Measurements from ENCODE around the gene ALDH8A1. TPM values are rescaled to one million over a fixed set of nuclear protein-coding genes. Genes with fewer than 3 reads are reported as not detected.

Gene ALDH8A1, protein sequence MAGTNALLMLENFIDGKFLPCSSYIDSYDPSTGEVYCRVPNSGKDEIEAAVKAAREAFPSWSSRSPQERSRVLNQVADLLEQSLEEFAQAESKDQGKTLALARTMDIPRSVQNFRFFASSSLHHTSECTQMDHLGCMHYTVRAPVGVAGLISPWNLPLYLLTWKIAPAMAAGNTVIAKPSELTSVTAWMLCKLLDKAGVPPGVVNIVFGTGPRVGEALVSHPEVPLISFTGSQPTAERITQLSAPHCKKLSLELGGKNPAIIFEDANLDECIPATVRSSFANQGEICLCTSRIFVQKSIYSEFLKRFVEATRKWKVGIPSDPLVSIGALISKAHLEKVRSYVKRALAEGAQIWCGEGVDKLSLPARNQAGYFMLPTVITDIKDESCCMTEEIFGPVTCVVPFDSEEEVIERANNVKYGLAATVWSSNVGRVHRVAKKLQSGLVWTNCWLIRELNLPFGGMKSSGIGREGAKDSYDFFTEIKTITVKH
- polyA plus RNA-seq (ENCODE audit: insufficient read length in 3 of 3), result 10 to 100 TPM; 22.8 to 36.3 (median 31.5) TPM

DNA sequence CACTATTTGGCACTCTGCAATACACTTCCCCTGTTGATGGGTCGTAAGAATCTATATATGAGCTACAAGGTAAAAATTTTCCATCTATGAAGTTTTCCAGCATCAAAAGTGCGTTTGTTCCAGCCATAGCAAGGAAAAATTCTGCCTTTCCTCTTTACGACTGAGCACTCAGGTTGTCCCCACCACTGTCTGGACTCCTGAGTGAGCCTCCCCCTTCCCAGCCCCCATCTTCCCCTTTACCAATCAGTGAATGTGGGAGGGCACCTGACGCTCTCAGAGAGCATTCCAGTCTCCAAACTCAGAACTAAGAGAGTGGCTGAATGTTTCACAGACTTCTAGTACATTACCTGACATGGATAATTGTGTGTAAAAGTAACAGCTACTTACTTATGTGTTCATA is at the start of gene ALDH8A1:
Gene ALDH8A1, minus strand, starts transcription at position 175 of the 400 bp plus-strand sequence. Its CDS starts 48 bp downstream, at position 127.
- DNase-seq (ENCODE audit: low read depth in 3 of 3, low spot score in 2 of 3), result no peak

DNA sequence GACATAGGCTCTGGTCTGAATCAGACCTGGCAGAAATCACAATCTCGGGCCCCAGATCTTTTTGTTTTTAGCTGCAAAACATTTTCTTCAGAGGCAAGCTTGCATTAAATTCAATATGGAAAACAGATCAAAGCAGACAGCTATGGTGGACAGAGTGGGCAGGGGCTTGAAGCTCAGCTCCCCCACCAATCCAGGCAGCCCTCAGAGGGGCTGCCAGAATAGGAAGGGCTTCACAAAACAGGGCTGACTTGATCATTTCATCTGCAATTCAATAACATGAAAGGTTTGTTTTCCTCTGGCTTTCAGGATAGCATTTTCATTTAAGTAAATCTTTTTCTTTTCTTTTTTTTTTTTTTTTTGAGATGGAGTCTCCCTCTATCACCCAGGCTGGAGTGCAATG is 49.2 kb upstream of the ALDH8A1 start:
- DNase-seq (ENCODE audit: low read depth in 3 of 3, low spot score in 2 of 3), result no peak

DNA sequence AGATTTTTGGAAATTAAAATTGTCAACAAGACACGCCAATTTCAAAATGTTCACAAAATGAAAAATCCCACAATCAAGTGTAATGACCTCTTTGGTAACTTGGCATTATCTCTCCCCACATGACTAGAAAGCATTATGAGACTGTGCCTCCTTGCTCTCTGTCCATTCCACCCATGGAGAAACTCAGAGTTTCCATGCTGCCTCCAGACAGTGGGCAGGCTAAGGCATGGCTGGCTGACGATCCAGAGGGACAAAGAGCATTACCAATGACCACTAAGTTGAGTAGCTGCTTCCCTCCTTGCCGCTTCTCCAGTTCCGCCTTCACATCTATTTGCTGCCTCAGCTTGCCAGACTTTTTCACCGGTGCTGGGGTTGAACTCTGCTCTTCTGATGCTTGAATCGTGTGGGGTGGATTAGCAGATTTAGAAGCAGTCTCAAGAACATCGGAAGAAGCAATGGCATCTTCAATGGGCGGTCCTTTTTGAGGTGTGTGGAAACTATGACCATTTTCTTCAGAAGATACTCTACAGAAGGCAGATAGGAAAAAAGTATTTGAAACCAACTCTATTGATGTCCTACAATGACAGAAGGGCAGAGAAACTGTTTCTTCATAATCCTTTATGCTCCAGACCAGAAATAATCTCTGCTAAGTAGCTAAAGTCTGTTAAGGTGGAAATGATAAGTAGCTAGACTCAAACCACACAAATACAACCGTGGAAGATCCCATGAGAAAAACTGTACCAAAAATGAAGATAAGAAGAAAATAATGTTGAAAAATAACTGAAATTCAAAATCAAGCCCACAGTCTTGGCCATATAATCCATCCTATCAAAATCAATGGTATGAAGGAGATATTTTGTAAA is 47.5 kb upstream of the ALDH8A1 start:
- no peak for DNase-seq (ENCODE audit: low read depth in 3 of 3, low spot score in 2 of 3)

DNA sequence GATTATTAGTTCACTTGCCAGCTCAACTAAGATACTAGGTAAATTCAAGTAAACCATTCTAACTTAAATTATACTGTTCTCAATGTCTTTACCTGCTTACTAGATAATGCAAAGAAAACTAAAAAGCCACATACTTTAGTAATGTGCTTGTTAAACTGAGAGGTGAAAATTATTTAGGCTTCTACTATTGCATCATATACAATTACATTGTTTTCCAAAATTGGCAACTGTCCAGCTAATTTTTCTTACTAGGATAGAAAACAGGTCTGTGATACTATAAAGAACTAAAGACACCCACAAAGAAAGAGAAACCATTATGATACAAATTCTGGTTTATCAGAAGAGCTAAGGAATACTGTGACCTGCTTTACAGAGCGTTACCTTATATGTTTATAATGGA is 45.6 kb upstream of the ALDH8A1 start:
- DNase-seq (ENCODE audit: low read depth in 3 of 3, low spot score in 2 of 3), result no peak

DNA sequence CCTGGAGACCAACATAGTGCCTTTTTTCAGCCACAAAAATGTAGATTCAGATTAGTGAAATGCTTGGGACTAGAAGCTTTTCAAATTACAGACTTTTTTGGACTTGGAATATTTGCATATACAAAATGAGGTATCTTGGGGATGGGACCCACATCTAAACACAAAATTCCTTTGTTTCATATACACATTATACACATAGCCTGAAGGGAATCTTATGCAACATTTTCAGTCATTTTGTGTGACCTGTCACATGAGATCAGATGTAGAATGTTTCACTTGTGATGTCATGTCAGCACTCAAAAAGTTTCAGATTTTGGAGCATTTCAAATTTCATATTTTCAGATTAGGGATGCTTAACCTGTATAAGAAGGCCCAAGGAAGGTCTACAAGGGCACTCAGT is 44.5 kb upstream of the ALDH8A1 start:
- DNase-seq (ENCODE audit: low read depth in 3 of 3, low spot score in 2 of 3), result no peak

DNA sequence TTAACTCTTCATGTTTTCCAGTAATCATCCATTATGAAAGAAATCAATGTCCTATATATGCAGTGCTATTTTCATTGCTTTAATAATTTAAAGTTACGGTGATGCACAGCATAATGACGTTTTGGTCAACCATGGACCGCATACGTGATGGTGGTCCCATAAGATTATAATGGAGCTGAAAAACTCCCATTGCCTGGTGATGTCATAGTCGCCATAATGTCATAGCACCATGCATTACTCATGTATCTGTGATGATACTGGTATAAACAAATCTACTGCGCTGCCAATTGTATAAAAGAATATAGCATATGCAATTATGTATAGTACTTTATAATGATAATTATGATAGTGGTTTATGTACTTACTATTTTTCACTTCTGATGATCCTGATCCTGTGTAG is 42.3 kb upstream of the ALDH8A1 start:
- DNase-seq (ENCODE audit: low read depth in 3 of 3, low spot score in 2 of 3), result no peak

DNA sequence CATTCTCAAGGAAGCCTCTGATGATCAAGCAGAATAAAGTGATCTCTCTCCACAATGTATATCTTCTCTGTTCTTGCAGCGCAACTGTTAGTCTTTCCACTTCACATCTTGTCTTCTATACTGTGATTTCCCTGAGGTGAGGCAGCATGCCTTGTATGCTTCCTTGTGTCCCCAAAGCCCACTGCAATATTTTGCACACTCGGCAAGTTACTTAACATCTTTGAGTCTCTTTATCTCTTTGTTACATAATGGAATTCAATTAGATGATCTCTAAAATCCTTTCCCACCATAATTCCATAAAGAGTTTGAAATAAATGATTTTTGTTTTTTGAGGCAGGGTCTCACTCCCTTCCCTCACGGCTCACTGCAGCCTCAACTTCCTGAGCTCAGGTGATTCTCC is 40.4 kb upstream of the ALDH8A1 start:
- DNase-seq (ENCODE audit: low read depth in 3 of 3, low spot score in 2 of 3), result no peak

DNA sequence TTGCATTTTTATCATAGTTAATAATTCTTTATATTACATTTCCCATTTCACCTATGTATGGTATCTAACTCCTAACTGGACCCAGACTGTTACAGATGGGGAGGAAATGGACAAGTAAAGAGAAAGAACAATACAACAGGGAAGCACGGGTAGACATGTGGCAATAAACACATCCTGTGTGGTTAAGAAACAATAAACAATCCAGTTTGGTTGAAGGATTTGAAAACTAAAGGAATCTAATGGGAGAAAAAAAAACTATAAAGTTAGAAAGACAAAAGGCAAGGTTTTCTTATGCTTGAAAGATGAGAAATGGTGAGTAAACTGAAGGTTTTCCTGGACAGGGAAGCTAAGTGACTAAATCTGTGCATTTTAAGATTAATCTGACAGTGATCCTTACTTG is 34.9 kb upstream of the ALDH8A1 start:
- DNase-seq (ENCODE audit: low read depth in 3 of 3, low spot score in 2 of 3), result no peak

DNA sequence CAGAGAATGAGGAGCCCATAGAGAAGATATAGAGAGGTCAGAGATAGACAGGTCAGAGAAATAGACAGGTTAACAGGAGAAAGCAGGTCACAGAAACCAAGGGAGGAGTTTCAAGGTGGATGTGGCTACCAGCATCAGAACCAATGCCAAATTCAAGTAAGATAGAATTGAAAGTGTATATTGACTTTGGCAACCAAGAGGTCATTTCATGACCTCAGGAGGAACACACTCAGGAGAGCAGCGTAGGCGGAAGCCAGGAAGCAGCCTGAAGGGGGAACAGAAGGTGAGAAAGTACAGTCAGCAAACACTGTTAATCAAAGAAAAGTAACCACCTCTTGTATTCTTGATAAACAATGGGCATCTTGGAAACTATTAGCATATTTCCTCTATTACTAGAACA is 33.9 kb upstream of the ALDH8A1 start:
- no peak for DNase-seq (ENCODE audit: low read depth in 3 of 3, low spot score in 2 of 3)

DNA sequence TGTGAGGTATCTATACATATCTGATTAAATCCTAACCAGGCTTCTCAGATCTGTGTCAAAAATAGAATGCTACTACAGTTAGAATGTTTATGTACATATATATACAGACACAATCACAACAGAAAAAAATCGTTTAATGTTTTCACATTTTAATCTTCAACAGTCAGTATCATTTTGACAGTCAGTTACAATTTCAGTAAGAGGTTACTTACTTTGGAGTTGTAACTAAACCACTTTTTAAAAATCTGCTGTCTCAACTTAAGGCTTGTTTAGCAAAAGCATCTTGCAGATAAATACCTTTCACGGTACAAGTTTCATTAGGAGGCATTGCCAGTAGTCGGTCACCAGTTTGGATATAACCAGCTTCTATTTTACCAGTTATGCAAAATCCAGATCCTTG is 32.3 kb upstream of the ALDH8A1 start:
- DNase-seq (ENCODE audit: low read depth in 3 of 3, low spot score in 2 of 3), result no peak

DNA sequence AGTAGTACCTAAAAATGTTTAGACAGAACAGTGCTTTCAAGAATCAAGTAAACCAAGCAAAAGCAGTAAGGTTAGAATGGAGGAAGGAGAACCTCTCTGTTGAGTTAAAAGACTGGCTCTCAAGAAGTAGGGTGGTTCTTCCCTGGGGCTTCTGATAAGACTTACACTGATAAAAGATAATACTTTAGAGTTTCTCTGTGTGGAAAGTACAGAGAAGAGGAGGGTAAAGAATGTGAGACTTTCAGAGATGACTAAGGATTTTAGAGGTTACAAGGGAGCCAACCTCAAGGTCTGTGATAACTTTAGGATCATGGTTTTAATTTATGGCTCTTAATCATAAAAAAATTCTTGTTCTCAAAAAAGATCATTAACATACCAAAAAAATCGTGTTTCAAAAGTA is 30.9 kb upstream of the ALDH8A1 start:
- DNase-seq (ENCODE audit: low read depth in 3 of 3, low spot score in 2 of 3), result no peak

DNA sequence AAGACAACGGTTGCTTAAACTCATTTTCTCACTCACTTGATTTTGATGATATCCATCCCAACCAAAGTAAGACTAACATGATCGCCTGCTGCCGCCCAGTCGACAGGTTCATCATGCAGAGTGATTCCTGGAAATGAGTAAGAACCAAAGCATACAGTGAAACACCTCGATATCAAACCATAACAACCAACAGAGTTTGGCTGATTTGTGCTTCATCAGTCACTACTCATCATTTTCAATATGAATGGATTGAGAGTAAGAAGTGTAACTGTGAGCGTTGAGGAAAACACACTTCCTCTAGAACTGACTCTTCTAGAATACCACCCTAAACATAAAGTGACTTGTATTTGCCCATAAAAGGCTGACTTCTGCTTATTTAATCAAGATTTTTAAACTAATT is 29.2 kb upstream of the ALDH8A1 start:
- no peak for DNase-seq (ENCODE audit: low read depth in 3 of 3, low spot score in 2 of 3)

DNA sequence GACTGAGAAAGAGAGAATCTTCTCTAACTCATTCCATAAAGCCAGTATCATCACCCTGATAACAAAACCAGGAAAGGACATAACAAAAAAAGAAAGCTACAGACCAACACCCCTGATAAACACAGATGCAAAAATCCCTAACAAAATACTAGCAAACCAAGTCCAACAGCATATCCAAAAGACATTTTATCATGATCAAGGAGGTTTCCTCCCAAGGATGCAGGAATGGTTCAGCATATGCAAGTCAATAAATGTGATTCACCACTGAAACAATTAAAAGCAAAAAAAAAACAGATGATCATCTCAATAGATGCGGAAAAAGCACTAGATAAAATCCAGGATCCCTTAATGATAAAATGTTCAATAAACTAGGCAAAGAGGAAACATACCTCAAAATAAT is 24.5 kb upstream of the ALDH8A1 start:
- no peak for DNase-seq (ENCODE audit: low read depth in 3 of 3, low spot score in 2 of 3)

DNA sequence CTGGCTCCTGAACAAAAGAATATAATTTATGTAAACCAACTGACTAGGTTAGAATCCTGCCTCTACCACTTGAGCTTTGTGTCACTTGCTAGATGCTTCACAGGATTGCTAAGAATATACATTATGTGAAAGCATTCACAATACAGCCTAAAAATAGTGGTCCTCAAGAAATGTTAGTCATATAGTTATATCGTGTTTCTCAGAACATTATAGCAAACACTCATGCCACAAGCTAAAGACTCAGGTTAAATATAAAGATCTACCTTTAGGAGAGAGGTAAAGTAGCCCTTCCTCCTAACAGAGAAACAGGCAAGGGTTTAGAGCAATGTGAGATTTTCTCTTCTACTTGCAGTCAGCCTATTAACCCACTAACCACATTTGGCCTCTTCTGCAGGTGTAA is 17.8 kb upstream of the ALDH8A1 start:
- DNase-seq (ENCODE audit: low read depth in 3 of 3, low spot score in 2 of 3), result no peak

DNA sequence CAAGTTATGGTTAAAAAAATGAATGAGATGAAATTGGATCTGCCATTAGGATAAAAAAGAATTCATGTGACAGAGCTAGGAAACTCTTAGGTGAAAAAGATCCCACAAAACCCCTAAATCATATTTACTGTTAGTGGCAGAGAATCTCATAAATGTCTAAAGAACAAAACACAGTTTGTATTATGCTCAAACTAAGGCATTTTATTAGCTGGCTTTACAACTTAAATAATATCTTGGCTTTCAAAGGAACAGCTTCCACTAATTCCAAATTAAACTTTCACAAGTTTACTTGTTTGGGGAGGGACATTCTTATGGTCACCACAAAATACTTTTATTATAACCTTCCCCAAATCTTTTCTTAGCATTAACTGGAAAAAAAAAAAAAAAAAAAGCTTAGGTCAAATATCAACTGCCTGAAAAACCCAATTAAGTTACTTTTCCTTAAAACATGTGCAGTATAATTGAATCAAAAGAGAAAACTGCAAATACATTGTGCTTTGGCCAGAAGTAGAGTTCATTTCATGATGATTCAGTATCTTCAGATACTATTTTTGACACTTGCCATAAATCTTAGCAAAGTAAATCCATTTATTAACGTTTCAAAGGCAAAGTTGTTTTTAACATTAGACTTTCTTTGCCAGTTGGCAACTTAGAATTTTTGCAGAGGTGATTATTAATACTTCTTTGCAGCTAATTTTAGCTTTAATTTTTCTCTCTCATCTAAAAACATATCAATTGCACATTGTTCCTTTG is 14.7 kb upstream of the ALDH8A1 start:
- no peak for DNase-seq (ENCODE audit: low read depth in 3 of 3, low spot score in 2 of 3)

DNA sequence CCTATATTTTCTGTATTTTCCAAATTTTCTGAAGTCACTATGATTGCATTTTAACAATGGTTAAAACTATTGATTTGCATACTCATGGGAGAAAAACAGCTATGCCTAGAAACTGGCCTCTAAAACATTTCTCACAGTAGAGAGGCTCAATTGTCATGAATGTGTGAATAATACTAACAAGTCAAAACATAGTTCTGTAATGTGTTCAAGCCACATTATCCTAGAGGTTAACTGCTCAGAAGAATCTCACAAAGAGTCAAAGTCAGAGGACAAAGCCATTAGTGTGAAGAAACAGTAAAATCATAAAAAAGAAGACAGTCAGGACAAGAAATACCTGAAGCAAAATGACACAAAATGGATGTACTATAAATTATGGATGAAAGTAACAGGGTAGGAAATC is 12.5 kb upstream of the ALDH8A1 start:
- DNase-seq (ENCODE audit: low read depth in 3 of 3, low spot score in 2 of 3), result no peak

DNA sequence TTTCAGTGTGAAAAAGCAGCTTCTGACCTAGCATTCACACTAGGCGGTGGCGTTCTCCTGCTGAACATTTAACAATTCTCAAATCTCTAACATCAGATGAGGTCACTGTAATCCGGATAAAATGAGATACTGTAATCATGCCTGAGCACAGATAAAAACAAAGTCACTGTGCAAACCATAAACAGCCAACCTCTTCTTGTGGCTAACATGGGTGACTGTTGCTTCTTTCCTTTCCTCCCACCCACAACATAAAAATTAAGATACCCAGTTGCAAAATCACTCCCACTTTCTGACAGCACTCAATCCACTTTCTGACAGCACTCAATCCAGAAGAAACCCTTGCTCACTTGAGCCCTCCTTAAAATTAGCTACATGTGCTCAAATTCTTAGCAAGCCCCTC is 11.5 kb upstream of the ALDH8A1 start:
- no peak for DNase-seq (ENCODE audit: low read depth in 3 of 3, low spot score in 2 of 3)

DNA sequence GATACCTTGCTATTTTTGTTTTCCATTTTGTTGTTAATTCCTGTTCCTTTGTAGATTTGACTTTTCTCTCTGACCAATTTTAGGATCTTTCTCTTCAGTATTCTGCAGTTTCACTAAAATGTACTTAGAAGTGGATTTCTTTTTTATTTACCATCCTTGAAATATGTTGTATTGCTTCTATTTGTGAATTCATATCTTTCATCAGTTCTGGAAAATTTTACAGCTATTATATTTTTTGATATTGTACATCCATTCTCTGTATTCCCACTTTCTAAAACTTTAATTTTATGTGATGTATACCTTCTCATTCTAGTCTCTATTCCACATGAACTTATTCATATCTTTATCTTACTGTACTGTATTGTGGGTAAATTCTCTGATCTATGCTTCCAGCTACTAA is 9.7 kb upstream of the ALDH8A1 start:
- no peak for DNase-seq (ENCODE audit: low read depth in 3 of 3, low spot score in 2 of 3)

DNA sequence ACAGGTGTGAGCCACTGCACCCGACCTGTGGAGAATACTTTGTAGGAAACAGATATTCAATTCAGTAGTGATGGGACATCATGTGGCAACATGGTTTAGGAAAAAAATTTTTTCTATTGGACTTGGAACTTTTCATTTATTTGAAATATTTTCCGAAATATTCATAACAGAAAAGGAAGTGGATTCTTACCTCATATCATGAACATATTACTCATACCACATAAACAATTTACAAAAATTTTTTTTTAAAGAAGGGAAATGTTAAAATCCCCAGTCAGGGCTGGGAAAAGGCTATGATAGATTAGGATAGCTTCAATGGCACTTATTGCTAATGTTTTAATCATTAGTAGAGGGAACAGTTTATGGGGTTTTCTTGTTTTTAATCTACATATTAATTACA is 6.8 kb upstream of the ALDH8A1 start:
- no peak for DNase-seq (ENCODE audit: low read depth in 3 of 3, low spot score in 2 of 3)

DNA sequence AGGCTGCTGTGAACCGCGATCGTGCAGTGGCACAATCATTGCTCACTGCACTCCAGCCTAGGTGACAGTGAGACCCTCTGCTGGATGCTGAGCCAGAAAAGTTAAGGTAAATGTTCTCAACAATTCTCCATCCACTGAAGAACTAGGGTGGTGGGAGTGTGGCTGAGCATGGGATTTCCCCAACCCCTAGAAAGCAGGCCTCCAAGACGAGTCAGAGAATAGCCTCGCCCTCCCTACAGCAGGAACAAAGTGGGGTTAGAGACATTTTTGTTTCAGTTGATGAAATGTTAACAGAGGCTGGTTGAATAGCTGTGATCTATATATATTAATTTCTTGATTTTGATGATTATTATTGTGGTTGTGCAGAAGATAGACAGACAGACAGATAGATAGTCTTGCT is 6.1 kb upstream of the ALDH8A1 start:
- DNase-seq (ENCODE audit: low read depth in 3 of 3, low spot score in 2 of 3), result no peak
